HG02571 (cell line): ENCODE data around the gene DPYD.
A peak's percentile ranks its signal among the peaks of the same experiment; 100 is the strongest.

Source experiments
- ATAC-seq: cut with Tn5 transposase; IDR thresholded peaks from one replicate; pipeline ENCODE4 v1.9.1; 2021; ENCODE audit warnings: mild to moderate bottlenecking, moderate library complexity; ENCODE audit not compliant: unreplicated experiment

DPYD gene

DNA sequence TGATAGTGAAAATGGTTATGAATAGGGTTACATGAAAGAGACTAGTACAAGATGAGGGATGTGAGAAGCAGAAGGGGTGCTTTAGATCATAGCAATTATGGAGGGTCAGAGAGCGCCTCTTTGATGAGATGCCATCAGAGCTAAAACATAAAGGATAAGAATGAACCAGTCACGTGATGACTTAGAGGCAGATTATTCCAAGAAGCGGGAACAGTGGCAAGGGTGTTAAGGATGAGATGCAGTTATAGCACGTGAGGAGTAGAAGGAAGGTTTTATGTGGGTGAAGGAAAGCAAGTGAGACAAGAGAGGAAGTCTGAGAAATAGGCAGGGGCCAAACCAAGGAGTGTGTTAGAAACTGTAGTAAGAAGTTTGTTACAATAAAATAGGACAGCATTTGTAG is 360.1 kb downstream of the DPYD start:
- ATAC-seq, result no peak

DNA sequence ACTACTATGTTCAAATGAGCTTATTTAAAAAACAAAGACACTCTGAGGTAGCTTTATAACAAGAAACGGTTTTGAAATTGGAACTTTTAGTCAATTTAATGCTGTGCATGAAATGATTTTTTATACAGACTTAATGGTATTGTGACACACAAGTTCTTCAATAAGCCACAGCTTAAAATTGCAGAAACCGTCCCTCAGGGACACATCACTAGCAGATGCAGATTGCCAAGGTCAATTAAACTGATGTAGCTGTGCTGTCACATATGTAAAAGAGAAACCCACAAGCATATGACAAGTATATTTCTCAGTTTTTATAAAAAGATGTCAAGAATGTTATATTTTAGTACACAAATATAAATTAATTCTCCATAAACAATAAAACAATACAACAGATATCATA is 366.9 kb downstream of the DPYD start:
- ATAC-seq, result no peak

DNA sequence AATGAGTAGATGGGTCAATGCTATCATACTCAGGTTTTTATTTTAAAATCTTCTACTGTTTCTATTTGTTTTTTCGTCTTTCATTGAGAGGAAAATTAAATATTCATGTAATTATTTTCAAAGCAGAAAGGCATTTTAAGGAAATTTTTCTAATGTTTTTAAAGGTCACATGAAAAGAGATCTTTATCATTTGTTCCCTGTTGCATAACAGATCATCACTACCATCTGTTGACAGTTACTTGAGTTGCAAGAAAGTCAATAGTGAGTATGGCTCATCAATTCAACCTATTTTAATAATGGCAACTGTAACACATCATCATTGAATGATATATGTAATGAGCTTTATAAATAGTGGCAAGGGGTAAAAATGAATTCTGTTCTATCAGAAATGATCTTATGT is 369.7 kb downstream of the DPYD start:
- no peak for ATAC-seq

DNA sequence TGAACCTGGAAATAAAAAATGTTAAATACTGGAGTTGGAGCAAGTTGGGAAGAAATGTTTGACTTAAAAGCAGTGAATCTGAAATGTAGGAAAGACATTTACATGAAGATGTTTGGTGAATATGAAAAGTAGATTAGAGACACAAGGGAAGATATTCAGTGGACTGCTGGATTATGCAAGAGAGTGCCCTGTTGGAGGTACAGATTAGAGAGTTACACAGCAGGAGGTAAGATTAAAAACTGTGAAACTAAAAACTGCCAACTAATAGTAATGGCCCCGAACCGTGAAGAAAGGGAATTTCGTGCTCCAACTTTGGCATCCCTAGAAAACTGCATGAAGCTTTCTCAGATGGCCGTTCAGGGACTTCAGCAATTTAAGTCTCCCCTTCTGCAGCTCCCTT is 375.4 kb downstream of the DPYD start:
- ATAC-seq, result no peak

DNA sequence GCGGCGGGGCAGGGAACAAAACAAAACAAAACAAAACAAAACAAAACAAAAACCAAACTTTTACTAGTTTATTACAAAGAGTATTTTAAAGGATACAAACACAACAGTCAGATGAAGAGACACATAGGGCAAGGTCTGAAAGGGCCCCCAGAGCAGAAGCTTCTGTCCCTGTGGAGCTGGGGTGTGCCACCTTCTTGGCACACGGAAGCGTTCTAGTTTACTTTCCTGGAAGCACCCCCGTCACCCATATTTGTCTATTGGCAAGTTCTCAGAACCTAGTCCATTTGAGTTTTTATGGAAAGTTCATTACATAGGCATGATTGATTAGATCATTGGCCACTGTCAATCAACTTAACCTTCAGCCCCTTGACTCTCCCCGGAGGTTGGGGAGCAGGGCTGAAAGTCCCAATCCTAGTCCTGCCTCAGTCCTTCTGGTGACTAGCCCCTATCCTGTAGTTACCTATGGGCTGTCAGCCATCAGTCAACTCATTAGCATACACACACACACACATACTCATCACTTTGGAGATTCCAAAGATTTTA is 380.4 kb downstream of the DPYD start:
- ATAC-seq, result no peak

DNA sequence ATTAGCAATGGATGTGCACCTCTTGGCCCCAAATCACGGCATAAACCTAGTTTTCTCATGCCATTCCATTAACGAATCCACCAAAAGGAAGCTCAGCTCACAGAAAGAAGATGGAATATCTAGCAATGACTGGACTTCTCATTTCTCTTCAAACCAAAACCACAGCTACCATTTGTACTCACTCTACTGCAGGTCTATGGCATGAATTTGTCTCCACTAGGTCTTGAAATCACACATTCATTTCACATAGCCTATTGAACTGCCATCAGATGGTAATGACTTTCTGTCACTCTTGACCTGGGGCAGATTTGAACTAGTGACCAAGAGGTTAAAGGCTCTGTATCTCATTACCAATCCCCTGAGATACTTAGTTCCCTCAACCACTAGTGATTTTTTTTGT is 382.7 kb downstream of the DPYD start:
- no peak for ATAC-seq

DNA sequence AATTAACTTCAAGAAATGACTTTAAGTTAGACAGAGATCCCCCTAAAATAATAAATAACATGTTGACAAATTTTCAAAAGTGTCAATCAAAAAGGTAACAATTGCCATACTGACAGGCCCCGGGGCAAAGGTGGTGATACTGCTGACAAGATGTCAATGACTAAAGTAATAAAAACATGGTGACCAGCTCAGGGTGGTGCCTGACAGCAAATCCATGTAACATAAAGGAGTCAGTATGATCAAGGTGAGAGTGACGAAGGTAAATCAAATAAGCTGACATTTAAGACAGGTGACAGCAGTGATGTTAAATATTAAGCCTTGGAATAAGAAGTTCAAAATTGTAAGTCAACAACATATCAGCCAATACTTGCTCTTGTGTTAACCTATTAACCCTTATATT is 387.5 kb downstream of the DPYD start:
- ATAC-seq, result no peak

DNA sequence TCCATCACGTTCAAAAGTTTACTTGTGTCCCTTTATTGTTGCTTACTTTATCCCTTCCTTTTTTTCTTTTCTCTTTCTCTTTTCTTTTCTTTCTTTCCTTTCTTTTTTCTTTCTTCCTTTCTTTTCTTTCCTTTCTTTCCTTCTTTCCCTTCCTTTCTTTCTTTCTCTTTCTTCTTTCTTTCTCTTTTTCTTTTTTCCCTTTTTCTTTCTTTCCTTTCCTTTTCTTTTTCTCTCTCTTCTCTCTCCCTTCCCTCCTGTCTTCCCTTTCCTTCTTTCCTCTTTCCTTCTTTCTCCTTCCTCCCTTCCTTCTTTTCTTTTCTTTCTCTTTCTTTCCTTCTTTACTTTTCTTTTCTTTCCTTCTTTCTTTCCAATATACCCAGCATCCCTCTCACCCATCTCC is 391.2 kb downstream of the DPYD start:
- no peak for ATAC-seq

DNA sequence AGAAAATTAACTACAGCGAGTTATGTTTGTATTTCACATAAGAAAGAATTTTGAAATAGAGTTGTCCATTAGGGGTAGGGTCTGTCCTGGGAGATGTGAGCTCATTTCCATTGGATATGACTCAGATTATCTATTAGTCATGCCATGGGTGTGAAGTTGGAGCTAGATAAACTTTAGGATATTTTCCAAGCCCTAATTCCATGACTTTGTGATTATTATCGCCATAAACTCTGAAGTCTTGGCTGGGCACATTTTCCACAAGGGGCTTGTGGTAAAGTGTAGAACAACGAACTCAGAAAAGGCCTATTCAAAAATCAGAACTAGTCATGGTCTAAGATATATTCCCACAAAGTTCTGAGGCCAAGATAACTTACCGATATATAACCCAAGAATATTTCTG is 396.6 kb downstream of the DPYD start:
- no peak for ATAC-seq

DNA sequence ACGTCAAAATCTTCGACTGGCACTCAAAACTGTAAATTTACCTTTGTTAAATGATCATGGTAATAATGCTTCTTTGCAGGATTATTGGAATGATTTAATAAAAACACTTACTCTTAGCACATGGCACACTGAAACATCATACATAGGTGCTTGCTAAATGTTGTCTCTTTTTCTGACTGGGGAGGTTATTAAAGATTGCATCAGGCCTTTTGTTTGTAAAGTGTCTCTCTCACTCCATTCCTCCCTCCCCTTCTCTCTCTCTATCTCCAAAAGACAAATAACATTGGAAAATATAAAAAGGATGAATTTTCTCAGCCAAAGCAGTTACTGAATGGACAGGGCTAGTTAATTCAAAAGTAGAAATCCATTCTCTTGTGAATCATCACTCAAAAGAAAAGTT is 404.2 kb downstream of the DPYD start:
- ATAC-seq, result no peak

DNA sequence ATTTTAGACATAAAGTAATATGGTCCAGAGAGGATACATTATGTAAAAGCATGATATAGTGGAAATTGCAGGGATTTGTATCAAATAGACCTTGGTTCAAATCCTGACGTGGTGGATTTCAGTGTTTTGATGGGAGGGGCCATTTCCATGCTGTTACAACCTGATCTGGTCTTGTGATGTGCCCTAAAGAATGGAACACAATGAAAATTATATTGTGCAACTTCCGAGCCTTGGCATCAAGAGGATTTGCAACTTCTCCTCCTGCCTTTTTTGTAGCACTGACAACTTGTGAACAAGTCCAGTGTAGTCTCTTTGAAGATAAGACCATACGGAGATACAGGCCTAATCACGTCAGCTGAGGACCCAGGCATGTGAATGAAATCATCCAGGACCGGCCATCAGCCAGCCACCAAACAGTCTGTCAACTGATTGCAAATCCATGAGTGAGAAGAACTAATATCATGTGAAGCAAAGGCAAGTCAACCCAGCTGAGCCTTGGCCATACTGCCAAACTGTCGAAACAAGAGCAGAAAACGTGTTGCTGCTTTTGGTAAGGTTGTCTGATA is 412.1 kb downstream of the DPYD start:
- ATAC-seq, result no peak

DNA sequence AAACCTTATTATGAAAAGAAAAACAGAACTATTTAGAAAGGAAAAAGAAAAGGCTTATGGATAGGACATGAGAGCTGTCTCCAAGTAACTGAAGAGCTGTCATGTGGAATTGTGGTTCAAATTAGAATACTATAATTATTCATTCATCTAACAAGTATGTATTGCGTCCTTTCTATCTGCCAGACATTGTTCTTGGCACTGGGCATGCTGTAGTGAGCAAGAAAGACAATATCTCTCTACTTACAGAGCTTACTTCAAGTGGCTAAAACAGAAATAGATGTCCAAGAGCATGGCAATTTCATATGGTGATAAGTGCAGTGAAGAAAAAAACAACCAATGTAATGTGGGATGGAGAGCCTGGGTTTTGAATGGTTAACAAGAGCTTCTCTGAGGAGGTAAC is 413.0 kb downstream of the DPYD start:
- no peak for ATAC-seq

DNA sequence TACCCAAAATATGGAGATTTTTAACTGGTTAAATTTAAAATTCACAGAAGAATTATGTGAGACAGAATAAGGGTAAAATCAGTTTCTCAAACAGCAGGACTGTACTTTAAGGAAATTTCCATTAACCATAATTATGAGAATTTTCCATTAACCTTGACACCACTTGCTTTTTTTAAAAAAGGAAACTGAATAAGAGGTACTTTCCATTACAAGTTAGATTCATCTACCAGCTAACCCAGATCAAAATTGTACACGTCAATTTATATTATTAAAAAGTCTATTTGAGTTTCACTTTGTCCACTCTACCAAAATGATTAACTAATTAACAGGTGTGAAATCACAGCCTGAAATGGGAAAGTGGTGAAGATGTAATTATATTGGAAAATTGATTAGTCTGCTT is 414.5 kb downstream of the DPYD start:
- no peak for ATAC-seq

DNA sequence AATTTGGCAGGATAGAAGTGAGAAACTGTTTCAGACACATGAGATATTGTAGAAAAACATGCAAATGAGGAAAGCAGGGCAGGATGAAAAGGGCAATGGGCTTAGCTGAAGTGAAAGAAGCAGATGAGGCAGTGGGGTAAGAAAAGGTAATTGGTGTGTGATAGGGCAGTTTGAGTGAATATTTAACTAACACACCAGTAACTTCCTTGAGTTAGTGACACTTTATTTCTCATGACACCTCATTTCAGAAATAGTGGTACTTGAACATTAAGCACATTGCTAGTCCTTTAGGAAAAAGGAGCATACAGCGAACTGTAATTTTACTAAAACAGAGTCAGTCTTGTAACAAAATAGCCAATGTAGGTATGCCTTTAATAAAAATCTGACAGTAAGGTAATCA is 415.0 kb downstream of the DPYD start:
- peak; percentile 88 for ATAC-seq

DNA sequence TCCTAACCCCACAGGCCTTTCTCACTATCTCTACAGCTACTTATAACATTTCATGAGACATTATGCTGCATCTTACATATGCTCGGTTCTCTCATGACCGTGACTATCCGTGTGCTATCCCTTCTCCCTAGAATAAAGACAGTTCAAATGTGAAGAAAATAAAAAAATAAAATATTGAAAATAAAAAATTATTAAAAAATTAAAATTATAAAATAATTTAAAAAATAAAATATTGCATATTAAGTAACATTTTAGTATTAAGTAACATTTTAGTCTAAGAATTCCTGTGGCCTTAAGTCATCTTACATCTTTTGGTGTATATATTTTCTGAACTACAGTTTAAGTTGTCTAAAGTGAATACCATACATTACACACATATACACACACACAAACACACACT is 415.5 kb downstream of the DPYD start:
- ATAC-seq, result peak; percentile 17

DNA sequence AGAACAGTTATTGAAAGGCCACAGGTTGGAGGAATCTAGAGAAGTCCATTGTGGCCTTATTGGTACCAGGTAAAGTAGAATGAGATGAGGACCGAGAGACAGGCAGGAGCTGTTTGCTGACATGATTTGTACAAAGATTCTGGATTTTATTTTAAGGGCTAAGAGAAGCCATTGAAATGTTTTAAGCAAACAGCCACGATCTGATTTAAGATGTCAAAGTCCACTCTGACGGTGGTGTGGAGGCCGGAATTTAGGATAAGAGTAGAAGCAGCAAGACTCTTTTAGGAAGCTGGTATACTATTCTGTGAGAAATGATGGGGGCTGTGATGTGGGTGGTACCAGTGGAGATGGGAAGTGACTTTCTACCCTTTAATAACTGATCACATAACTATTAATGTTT is 418.5 kb downstream of the DPYD start:
- no peak for ATAC-seq

DNA sequence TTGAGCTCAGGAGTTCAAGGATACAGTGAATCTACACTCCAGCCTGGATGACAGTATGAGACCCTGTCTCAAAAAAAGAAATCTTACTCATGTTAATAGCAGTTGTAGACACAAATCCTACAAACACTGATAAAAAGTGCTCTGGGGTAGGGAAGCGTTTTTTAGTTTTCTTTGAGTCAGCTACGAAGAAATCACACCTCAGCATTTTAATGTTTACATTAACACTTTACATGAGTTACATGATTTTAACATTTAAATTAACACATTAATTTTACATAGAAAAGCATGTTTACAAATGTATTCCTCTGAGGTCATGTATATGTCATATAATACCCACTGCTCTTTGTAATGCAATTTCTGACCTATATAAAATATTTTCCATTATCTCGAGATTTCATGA is 419.2 kb downstream of the DPYD start:
- ATAC-seq, result no peak

DNA sequence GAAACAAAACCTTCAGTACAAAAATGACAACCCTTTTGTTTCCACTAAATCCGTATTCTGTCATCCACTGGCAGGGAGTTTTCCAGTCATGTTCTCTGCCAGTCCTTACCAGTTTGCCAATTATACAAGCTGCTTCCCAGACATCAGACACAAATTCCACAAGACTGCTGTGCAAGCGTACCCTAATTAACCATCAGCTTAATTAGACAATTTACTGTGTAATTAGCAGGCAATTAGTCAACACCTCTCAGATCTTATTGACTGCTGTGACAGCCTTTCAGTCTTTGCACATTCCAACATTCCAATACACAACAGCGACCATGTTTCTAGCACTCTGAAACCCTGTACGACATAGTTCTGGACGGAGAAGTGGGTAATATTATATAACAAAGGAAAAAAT is 420.1 kb downstream of the DPYD start:
- no peak for ATAC-seq

DNA sequence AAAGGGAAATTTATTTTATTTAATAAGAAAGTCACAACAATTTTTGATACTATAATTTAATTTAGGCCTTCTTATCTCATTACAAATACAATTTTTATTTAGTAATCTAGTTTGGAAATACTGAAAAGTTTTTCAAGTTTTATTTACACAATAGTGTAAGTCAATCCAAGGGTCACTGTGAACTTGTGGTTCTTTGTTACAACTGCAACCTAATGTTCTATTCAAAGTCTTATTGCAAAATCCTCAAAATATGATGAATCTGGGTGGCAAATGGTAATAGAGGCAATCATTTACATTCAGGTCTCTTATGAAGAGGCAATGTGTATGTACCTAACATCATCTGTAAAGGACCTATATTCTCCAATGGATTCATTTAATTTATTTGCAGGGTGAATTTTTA is 421.2 kb downstream of the DPYD start:
- ATAC-seq, result no peak

DNA sequence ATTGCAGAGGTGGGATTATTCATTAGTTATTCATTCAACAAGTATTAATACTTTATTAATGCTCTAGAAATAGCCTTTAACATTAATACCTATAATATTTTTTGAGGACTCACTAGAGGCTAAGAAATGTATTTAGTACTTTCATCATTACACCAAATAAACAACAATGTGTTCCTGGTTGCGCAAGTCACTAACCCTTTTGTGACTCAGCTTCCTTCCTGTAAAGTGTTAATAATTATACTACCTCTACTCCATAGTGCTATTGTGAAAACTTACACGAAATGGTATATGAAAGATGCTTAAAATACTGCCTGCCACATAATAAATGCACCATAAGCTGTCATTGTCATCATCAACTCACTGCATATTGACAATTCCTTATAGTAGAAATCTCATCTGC is 431.0 kb downstream of the DPYD start:
- no peak for ATAC-seq

DNA sequence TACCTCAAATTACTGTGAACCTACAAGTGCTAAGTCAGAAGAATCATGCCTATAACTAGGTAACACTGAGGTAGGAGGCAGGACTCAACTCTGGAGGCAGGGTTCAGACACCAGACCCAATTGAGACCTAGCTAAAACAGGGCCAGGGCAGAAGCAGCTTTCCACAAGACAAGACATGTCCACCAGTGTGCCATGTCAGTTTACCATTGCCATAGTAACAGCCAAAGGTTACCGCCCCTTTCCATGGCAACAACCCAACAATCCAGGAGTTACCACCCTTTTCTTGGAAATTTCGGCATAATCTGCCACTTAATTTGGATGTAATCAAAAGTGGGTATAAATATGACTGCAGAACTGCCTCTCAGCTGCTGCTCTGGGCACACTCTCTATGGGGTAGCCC is 432.3 kb downstream of the DPYD start:
- no peak for ATAC-seq

DNA sequence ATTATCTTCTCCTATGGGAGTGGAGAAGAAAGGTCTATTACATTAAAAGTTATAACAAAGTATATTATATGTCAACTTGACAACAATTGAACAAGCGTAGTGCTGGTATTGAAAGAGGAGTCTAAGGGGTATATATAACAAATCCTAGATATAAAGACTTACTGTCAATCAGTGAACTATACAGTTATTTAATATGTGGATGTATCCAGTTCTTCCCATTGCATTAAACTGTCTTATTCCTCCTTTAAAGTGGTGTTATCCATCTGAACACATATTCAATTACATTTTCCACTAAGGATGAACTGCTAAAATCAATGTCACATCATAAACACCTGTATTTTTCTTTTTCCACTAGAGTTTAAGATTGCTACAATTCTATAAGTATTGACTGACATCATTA is 438.8 kb downstream of the DPYD start:
- ATAC-seq, result no peak

DNA sequence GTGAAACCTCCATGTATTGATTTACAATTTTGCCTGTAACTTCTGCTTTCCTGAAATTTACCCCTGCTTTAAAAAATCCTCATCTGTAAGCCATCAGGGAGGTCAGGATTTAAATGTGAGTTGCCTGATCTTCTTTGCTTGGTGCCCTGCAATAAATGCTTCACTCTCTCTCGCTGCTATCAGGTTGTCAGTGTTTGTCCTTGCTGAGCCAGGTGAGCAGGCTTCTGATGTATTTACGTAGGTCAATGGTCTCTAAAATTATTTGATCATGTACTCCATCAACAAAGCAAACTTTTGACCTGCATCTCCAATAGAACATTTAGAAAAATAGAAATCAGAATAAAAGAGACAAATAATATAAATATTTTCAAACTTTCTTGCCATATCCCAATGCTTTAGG is 453.4 kb downstream of the DPYD start:
- ATAC-seq, result no peak

DNA sequence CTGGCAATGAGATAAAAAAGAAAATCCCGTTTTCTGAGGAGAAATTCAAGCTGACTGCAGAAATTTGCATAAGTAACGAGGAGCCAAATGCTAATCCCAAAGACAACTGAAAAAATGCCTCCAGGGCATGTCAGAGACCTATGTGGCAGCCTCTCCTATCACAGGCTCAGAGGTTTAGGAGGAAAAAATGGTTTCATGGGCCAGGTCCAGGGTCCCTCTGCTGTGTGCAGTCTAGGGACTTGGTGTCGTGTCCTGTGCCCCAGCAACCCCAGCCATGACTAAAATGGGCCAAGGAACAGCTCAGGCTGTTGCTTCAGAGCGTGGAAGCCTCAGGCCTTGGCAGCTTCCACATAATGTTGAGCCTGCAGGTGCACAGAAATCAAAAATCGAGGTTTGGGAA is 456.5 kb downstream of the DPYD start:
- ATAC-seq, result no peak
